MCF 10A (cell line): ENCODE results near the gene RASGRP3. TPM values are rescaled to one million over a fixed set of nuclear protein-coding genes. Genes with fewer than 3 reads are reported as not detected.

Experiments used
- BruUV-seq: library from RNA; stranded (reverse); fragments of 400-500 nt; replicated peaks from 2 replicates; lab custom pipeline; 2021; lab: Mats Ljungman, UMichigan
- CTCF ChIA-PET: fragments of 300-600 bp; sonication (Branson Sonifier 250); formaldehyde crosslinking; extraction: SDS; loops from one replicate; lab custom pipeline; 2021; ENCODE audit warnings: antibody characterized with exemption, inconsistent platforms; lab: Yijun Ruan, JAX
- POLR2A ChIA-PET: fragments of 300-600, 350-650 bp; sonication (Branson Sonifier 250); formaldehyde crosslinking; extraction: SDS; loops from one replicate; lab custom pipeline; 2020; ENCODE audit warnings: antibody characterized with exemption, inconsistent platforms; lab: Yijun Ruan, JAX
- DNase-seq: peaks from one replicate; pipeline ENCODE4 v3.0.0-alpha.2; 2018; ENCODE audit not compliant: unreplicated experiment
- H3K27ac Mint-ChIP-seq: one replicate; pipeline ENCODE4 v1.8.0; 2022; ENCODE audit warnings: mild to moderate bottlenecking, low read depth, mixed read lengths; ENCODE audit not compliant: unreplicated experiment
- H3K27me3 Mint-ChIP-seq: one replicate; pipeline ENCODE4 v1.8.0; 2022; ENCODE audit warnings: mixed read lengths; ENCODE audit not compliant: insufficient read depth, unreplicated experiment
- H3K36me3 Mint-ChIP-seq: one replicate; pipeline ENCODE4 v1.8.0; 2022; ENCODE audit warnings: mild to moderate bottlenecking, moderate library complexity, mixed read lengths; ENCODE audit not compliant: insufficient read depth, unreplicated experiment
- H3K4me1 Mint-ChIP-seq: one replicate; pipeline ENCODE4 v1.8.0; 2022; ENCODE audit warnings: mixed read lengths; ENCODE audit not compliant: insufficient read depth, unreplicated experiment
- H3K4me3 Mint-ChIP-seq: one replicate; pipeline ENCODE4 v1.8.0; 2022; ENCODE audit warnings: mild to moderate bottlenecking, moderate library complexity, mixed read lengths; ENCODE audit not compliant: unreplicated experiment
- H3K9me3 Mint-ChIP-seq: one replicate; pipeline ENCODE4 v1.8.0; 2022; ENCODE audit warnings: mixed read lengths; ENCODE audit not compliant: unreplicated experiment
- intact Hi-C: fragments of 100-400 bp; cut with micrococcal nuclease; formaldehyde crosslinking; loops from 2 replicates; pipeline ENCODE4 v1.14.1; 2022
- total RNA-seq: library from RNA; stranded (reverse); gene quantifications from 2 replicates; pipeline ENCODE4 v1.2.3, GENCODE V29; 2022
- TF ChIP-seq, protein P1 (sequence below): fragments of 200-600 bp; IDR thresholded peaks from one replicate; pipeline ENCODE4 v1.8.0; 2022; ENCODE audit warnings: antibody characterized with exemption, mild to moderate bottlenecking; ENCODE audit not compliant: unreplicated experiment

The RASGRP3 gene
- total RNA-seq, 1 experiment from 2014 or later = 0.26 TPM

DNA sequence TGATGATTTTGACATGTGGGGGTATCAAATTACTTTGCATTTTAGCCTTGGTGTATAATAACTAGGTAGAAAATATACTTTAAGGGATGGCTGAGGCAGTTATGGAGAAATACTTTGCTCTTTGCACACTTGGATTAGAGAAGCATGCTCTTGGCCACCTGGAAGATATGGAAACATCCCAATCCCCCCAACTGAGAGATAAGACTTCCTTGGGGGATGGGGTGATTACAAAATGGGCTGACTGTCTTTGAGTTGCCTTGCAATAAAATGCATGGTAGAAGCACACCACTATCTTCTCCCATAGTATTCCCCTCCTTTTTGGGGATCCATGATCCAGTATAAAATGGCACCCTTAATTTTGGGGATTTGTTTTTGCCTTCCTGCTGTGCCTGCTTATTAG, 137.7 kb downstream of the RASGRP3 start:
- no peak for DNase-seq
- Mint-ChIP-seq H3K9me3 (peaks cover 10% of the 10 kb centered on the region), H3K27me3 (no peaks in the 10 kb centered on the region), H3K4me3 (no peak overlapping the region), H3K36me3 (no peaks in the 10 kb centered on the region), H3K4me1 (no peaks in the 10 kb centered on the region), H3K27ac (no peak overlapping the region)
- TF ChIP-seq, protein P1, sequence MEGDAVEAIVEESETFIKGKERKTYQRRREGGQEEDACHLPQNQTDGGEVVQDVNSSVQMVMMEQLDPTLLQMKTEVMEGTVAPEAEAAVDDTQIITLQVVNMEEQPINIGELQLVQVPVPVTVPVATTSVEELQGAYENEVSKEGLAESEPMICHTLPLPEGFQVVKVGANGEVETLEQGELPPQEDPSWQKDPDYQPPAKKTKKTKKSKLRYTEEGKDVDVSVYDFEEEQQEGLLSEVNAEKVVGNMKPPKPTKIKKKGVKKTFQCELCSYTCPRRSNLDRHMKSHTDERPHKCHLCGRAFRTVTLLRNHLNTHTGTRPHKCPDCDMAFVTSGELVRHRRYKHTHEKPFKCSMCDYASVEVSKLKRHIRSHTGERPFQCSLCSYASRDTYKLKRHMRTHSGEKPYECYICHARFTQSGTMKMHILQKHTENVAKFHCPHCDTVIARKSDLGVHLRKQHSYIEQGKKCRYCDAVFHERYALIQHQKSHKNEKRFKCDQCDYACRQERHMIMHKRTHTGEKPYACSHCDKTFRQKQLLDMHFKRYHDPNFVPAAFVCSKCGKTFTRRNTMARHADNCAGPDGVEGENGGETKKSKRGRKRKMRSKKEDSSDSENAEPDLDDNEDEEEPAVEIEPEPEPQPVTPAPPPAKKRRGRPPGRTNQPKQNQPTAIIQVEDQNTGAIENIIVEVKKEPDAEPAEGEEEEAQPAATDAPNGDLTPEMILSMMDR = no peak
- intact Hi-C loops = no loop called here
- BruUV-seq = no TSS peak
- ChIA-PET CTCF (no interaction called here), POLR2A (no interaction called here)

Other genes starting within 250 kb of the RASGRP3 start
- gene FAM98A, start 122.7 kb downstream of the RASGRP3 start, total RNA-seq = 59.4 and 69.0 TPM in 2 replicates